ENCODE measurements around the gene MYOZ3.

MYOZ3 gene

DNA sequence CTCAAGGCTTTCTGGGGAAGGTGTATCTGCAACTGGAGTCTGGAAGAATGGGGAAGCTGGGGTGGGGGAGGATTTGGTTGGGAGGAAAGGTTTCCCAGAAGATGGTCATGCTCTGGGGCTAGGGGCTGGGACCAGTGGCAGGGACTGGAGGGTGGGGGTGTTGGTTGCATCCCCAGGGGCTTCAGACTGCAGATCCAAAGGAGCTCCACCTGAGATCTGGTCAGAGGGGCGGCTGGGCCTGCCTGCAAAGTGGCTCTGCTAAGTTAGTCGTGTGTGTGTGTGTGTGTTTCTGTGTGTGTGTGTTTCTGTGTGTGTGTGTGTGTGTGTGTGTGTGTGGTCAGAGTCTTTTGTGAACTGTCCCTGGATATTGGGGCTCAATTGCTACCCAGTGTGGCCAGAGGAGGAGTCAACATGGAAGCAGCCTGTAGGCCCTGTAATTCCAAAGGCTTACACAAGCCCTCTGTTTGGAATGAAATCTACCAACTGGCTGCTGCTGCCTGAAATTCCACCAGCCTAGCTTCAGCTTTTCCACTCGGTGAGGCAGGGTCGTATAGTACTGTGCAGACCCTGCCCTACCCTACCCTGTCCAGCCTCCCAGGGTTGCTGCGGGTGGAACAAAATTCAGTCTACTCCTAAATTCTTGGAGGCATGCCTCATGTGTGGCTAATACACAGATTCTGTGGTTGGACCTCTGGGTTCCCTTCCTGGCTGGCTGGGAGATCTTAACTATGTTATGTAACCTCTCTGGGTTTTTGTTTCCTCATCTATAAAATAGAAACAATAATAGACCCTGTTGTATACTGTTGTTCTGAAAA, 33.1 kb upstream of the MYOZ3 start:
- DNase-seq: peak; percentile 73

GRCh38 chr5:150628936-150629485, 32.0 kb upstream of the MYOZ3 start:
- DNase-seq: no peak

DNA sequence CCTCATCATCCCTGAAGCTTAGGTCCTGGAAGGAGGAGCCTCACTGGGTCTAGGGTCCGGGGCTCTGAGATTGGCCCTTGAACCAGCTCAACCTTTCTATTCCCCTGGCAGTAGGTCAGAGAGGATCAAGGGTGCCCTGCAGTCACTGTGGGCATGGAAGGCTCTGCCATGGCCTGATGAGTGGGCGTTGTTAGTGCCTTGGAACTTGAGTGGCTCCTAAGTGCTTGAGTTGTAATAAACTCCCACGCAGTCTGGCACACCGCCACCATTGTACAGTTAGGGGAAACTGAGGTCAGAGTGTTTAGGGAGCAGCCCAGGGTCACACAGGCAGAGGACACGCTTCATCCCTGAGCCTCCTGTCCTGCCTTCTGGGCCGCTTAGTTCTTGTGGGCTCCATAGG, 31.0 kb upstream of the MYOZ3 start:
- DNase-seq: no peak

DNA sequence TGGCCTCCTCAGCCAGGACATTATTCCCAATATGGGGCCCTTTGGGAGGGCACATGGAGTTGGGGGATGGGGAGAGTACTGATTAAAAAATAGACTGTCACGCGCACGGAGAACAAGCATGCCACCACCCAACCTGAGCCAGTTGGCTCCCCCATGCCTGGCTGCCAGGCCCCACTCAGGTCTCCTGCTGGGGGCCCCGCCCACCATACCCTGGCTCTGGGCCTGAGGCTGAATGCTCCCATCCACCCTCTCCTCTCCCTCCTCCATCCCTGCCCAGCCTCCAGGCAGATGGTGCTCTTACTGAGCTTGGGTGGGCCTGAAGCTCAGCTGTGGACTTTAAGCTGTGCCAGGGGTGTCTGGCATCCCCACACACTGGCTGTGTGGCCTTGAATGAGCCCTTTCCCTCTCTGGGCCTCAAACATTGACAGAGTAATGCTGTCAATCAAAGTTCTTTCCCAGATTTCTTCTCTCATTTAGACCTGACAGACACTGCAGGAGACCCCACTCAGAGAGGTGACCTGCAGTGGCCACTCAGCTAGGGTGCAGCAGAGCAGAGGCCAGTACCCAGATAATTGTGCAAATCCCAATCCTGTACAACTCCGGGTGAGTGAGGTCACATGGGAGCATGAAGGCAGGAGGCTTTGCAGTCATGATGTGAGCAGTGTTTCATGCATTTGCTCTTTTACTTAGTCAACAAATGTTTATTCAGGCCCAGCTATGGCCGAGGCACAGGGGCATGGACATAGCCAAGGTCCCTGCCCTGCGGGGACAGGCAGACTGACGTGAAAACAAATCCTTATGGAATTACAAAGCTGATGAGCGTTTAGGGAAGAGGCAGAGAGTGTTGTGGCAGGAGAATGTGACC, 30.4 kb upstream of the MYOZ3 start:
- DNase-seq: no peak

- no peak for DNase-seq
These were observed 29.7 kb upstream of the MYOZ3 start for GRCh38 chr5:150631326-150631701.

GRCh38 chr5:150632305-150633160, 28.5 kb upstream of the MYOZ3 start:
- peak; percentile 53 for DNase-seq

- DNase-seq: no peak
These were observed 27.6 kb upstream of the MYOZ3 start for GRCh38 chr5:150633429-150633828.

DNA sequence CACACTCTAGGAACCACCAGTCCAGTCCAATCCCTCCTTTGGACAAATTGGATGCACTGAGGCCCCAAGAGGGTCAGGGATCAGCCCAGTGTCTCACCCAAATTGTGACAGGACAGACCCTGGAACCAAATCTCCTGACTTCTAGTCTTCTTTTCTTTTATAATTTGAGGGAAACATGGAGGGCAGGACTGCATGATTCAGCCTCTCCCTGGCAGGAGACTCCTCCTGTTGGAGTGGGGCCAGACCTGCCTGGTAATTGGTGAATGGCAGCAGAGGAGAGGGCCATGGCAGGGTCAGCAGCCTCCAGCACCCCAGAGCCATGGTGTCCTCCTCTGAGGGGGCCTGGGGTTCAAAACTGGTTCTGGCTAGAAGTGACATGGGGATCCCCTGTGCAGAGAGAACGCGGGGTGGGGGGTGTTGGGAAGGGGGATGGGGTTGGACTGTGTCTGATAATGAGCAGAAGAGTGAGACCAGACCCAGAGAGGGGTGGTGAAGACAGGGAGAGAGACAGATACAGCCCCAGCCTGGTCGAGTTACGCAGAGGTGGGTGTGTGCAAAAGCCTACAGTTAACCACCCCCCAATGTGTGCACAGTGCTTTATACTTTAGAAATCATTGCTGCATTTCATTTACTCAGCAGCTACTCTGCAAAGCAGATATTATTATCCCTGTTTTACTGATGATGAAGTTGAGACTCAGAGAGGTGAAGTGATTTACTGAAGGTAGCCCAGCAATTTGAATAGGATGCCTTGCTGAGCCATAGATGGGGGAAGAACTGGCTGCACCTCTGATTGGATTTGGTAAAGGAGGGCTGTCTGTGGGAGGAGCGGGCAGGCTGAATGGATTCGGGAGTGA, 24.4 kb upstream of the MYOZ3 start:
- DNase-seq: peak; percentile 86

- DNase-seq: peak; percentile 87
These were observed 23.6 kb upstream of the MYOZ3 start for GRCh38 chr5:150637245-150638052.

DNA sequence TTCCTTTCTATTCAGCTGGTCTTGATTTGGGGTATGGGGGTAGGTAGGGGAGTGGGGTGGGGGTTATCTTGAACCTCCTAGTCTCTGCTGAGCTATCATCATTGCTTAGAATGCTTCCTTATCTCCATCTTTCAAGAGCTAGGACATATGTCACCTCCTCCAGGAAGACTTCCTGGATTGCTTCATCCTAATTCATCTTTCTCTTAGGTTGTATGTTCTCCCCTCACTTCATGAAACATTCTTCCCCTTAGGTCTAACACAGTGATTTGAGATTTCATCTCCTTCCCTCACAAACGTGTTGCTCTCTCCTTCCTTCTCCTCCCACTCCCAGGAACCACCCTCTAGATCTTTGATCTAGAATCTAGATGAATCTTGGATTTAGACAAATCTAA, 23.0 kb upstream of the MYOZ3 start:
- no peak for DNase-seq

DNA sequence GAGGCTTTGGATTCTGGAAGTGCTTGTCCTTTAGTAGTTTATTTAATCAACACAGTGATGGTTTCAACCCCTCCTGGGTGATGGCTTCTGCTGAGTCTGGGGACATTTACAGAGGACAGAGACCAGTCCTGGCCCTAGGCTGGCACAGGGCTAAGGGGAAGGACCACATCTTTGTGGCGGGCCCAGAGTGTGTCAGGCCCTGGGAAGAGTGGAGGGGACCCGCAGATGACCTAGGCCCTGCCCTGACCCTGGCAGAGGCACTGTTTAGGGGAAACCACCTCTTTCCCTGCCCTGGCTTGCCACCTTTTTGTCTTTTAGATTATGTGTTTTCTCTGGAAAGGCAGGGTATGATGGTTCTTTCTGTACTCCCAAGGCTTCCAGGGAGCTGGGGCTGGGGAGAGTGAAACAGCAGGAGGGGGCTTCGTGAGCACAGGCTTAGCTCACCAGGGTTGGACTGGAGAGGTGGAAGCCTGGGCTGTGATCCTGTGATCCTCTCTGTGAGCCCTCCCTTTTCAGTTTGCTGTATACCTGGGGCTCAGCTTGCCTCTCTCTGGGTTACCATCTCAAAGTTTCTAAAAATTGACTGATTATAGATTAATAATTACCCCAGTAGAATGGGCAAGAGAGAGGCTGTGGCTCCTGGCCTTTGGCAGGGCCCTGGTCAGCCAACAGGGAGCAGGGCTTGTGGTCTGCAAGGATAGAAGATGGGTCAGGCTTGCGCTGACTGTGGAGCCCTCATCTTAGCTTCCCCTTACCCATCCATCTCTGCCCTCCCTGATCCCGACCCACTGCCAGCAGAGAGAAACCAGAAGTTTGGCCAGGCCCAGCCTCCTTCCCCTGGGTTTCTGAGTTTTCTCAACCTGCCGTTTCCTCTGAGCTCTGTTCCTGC, 22.3 kb upstream of the MYOZ3 start:
- no peak for DNase-seq

- no peak for DNase-seq
These were observed 21.7 kb upstream of the MYOZ3 start for GRCh38 chr5:150639377-150639692.

- DNase-seq: no peak
These were observed 21.3 kb upstream of the MYOZ3 start for GRCh38 chr5:150639751-150640150.

DNA sequence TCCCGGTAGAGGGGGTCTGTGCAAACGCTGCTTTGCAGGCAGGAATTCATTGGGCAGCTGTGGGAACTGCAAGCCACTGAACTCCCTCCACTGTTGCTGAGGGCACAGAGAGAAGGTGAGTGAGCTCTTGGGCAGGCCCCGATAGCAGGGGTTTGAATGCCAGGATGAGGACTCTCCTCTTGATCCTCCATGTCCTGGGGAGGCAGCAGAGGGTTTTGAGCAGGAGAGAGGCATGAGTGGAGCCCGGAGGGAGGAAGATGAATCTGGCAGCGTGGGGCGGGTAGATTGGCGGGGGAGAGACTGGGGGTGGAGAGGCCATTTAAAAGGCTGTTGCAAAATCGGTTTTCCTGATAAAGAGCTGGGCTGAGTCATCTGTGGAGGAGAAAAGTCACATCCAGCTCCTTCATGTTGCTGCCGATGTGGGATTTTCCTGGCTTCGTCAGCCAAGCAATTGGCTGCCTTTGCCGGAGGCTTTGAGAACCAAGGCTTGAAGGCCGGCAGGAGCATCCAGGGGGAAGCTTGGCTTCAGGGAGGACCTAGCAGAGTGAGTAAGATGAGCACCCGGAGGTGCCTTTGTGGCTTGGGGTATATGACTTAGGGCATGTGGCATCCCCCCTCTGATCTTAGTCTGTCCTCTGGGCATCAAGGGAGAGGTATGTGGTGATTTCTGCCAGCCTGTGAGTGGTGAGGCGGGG, 20.6 kb upstream of the MYOZ3 start, which contains the start of gene SYNPO:
SYNPO (plus strand) TSS at position 350 of the 695 bp plus-strand sequence. CDS start 7,616 bp downstream, outside the sequence.
- peak; percentile 100 for DNase-seq

GRCh38 chr5:150641006-150641570, 20.0 kb upstream of the MYOZ3 start:
- DNase-seq: peak; percentile 96

GRCh38 chr5:150641824-150642566, 19.1 kb upstream of the MYOZ3 start:
- no peak for DNase-seq

GRCh38 chr5:150642567-150642927, 18.5 kb upstream of the MYOZ3 start:
- peak; percentile 91 for DNase-seq

All from NCI-H226 (cell line).